BLaER1 treated with 17β-estradiol and CSF1 and Interleukin-3, amounts not matched to agents 10 nM and 100 nM (cell line): Measurements from ENCODE around the gene C2CD2L.
"Not testable (repeated sequence)": the region's sequence is repeated elsewhere in the genome, so short reads cannot be mapped to it uniquely, and the experiment has no call there.

Experiments
- H3K27ac ChIP-seq, 11 experiments: shearing (Covaris generic); formaldehyde crosslinking; 2 replicates each; pipeline ENCODE4 v1.8.1; 2022
- H3K27me3 ChIP-seq, 11 experiments: shearing (Covaris generic); formaldehyde crosslinking; 2 replicates each; pipeline ENCODE4 v1.8.1; 2022
- H3K36me3 ChIP-seq, 11 experiments: shearing (Covaris generic); formaldehyde crosslinking; 2 replicates each; pipeline ENCODE4 v1.8.1; 2022
- H3K4me1 ChIP-seq, 10 experiments: shearing (Covaris generic); formaldehyde crosslinking; 2 replicates each; pipeline ENCODE4 v1.8.1; 2022
- H3K4me2 ChIP-seq, 11 experiments: shearing (Covaris generic); formaldehyde crosslinking; 2 replicates each; pipeline ENCODE4 v1.8.1; 2022
- H3K4me3 ChIP-seq, 10 experiments: shearing (Covaris generic); formaldehyde crosslinking; 2 replicates each; pipeline ENCODE4 v1.8.1; 2022
- H3K9ac ChIP-seq, 11 experiments: shearing (Covaris generic); formaldehyde crosslinking; 2 replicates each; pipeline ENCODE4 v1.8.1; 2022
- H3K9me3 ChIP-seq, 11 experiments: shearing (Covaris generic); formaldehyde crosslinking; replicated peaks in 1 of 11; 2 replicates each; pipeline ENCODE4 v1.8.1; 2022
- H4K20me1 ChIP-seq, 11 experiments: shearing (Covaris generic); formaldehyde crosslinking; 2 replicates each; pipeline ENCODE4 v1.8.1; 2022
- Cebpa-rat ChIP-seq, 11 experiments: shearing (Covaris generic); IDR thresholded peaks; 2 replicates each; pipeline ENCODE4 v1.8.1; 2022

C2CD2L gene

DNA sequence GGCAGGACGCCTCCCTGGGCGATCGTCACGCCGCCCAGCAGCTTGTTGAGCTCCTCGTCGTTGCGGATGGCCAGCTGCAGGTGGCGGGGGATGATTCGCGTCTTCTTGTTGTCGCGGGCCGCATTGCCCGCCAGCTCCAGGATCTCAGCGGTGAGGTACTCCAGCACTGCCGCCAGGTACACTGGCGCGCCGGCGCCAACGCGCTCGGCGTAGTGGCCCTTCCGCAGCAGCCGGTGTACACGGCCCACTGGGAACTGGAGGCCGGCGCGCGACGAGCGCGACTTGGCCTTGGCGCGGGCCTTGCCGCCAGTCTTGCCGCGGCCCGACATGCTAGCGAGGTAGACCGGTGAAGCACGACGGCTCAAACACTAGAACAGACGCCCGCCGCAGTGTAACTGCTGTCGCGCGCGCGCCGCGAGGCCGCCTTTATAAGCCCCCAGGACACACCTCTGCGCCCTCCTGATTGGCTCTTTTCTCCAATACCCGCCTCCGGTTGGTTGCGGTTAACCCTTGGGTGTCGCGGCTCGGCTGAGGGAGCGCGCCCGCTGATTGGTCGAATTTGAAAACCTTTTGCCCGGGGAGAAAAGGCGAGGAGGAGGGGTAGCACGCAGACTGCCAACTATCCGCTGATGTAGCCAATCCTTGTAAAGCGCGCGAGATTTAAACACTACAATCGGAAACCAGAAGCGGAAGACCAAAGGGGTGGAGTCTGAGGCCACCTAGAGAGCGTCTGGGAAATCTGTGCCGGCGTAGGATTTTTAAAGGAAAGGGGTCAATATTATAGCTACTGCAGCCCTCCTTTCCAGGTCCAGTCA is 11.9 kb upstream of the C2CD2L start:
- Histone ChIP-seq H3K27me3 (no peaks in the 10 kb centered on the region), H3K4me2 (peak overlapping the region; percentile 89 to 99 (median 98)), H4K20me1 (peaks cover 0 to 38% (median 34%) of the 10 kb centered on the region in 11 experiments; a peak in 20 of 22 replicates), H3K36me3 (peaks cover 24 to 68% (median 58%) of the 10 kb centered on the region in 11 experiments), H3K27ac (peak overlapping the region in 10 of 11 experiments; percentile 86 to 98 (median 96); a peak in 20 of 22 replicates), H3K4me1 (peaks cover 49 to 59% (median 54%) of the 10 kb centered on the region in 10 experiments), H3K9me3 (no peaks in the 10 kb centered on the region; a peak in 3 of 22 replicates), H3K9ac (peak overlapping the region; percentile 90 to 99 (median 97)), H3K4me3 (peak overlapping the region; percentile 71 to 98 (median 96))
- no peak for TF ChIP-seq Cebpa-rat (IDR thresholded peaks at IDR 0.05)

DNA sequence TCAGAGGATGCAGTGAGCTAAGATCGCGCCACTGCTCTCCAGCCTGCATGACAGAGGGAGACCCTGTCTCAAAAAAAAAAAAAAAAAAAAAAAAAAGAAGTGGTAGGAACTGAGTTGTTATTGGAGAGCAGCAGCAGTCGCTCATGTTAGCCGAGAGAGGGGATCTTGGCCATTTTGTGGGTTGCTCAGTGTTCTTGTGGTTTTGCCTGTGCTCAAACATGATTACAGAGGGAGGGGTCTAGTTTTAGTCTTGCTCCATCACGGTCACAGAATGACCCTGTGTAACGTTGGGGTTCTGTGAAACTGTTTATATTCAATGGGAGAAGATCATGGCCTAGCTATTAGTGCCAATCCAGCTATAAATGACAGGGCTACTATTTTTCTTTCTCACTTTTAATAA is 7.4 kb upstream of the C2CD2L start:
- no peak for TF ChIP-seq Cebpa-rat (IDR thresholded peaks at IDR 0.05)
- H3K9ac ChIP-seq: peak overlapping the region in 9 of 11 experiments; percentile 35 to 95 (median 88); a peak in 13 of 22 replicates
- H3K4me1 ChIP-seq: peaks cover 48 to 58% (median 53%) of the 10 kb centered on the region in 10 experiments
- H3K27me3 ChIP-seq: no peaks in the 10 kb centered on the region
- H3K9me3 ChIP-seq: no peaks in the 10 kb centered on the region
- peak overlapping the region; percentile 93 to 100 (median 99) for H3K4me2 ChIP-seq
- H3K27ac ChIP-seq: peak overlapping the region in 1 of 11 experiments; percentile 97; a peak in 1 of 22 replicates
- peaks cover 0 to 5% (median 4%) of the 10 kb centered on the region in 11 experiments; a peak in 9 of 22 replicates for H4K20me1 ChIP-seq
- H3K36me3 ChIP-seq: peaks cover 22 to 34% (median 26%) of the 10 kb centered on the region in 11 experiments
- peak overlapping the region in 5 of 10 experiments; percentile 70 to 92 (median 86); a peak in 6 of 20 replicates for H3K4me3 ChIP-seq

DNA sequence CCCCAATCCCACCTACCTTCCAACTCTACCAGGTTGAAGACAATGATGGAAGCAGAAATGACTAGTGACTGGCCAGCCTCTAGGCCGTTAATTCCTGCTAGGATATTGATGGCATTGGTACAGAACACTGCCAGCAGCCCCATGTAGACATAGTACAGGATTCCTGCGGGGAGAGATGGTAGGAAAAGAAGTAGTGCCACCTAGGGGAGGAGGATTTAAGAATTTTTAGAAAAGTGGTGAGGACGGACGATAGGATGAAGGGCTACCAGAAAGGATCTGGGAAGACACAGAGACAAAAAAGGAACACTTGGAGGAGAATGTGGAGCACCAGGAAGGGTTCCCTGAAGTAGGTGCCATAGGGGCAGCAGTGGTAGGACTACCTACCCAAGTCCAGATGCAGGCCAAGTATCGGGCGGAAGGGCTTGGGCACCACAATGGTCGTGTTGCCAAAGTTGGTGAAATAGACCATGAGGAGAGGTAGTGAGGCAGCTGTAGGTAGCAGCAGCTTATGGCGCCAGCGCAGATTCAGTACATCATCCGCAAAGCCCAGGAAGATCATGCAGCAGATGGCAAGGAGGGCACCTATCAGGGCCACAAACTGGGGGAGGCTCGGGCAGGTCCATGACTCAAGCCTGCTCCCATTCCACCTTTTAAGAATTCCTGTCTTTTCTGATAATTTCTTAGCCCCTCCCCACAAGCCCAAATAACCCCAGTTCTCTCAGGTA is 6.7 kb upstream of the C2CD2L start:
- peak overlapping the region; percentile 80 to 95 (median 88) for H3K9ac ChIP-seq
- peak overlapping the region in 9 of 11 experiments; percentile 90 to 99 (median 98); a peak in 16 of 22 replicates for H3K27ac ChIP-seq
- H3K4me1 ChIP-seq: peaks cover 55 to 65% (median 60%) of the 10 kb centered on the region in 10 experiments
- no peaks in the 10 kb centered on the region for H3K9me3 ChIP-seq
- no peaks in the 10 kb centered on the region for H4K20me1 ChIP-seq
- peak overlapping the region; percentile 70 to 96 (median 88) for H3K4me3 ChIP-seq
- no peaks in the 10 kb centered on the region for H3K27me3 ChIP-seq
- no peak for TF ChIP-seq Cebpa-rat (IDR thresholded peaks at IDR 0.05)
- peak overlapping the region; percentile 93 to 100 (median 99) for H3K4me2 ChIP-seq
- peaks cover 22 to 34% (median 26%) of the 10 kb centered on the region in 11 experiments for H3K36me3 ChIP-seq

DNA sequence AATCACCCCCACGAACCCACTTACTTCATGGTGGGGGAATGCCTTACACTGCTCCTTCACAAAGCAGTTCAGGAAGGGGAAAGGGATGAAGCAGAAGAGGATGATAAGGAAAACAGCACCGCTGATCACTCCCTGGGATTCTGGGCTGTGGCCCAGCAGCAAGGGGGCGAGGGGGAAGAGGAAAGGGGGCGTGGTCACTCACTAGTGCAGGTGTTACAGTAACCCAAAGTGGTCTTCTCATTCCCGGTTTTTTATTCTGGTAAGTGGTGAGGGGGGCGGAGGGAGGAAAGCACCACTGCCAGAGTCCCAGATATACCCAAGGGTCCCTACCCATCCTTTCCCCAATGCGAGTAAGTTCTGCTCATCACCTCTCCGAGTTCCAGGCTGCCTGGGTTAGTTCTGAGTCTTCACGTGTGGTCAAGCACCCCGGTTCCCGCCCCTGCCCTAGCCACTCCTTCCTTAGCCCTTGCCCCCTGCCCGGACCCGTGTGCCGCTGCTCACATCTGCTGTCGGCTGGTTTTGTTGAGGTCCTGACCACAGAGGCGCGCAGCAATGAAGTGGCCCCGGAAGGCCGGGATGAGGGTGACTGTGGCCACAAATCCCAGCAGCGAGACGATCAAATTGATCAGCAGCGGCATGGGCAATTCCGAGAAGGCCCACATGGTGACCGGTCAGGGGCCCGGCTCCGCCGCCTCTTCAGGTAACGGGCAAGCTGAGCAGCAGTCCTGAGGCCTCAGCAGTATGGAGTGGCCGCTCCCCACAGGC is 6.0 kb upstream of the C2CD2L start:
- H3K27ac ChIP-seq: peak overlapping the region; percentile 88 to 99 (median 97)
- H3K4me2 ChIP-seq: peak overlapping the region; percentile 93 to 100 (median 99)
- no peaks in the 10 kb centered on the region for H3K27me3 ChIP-seq
- H3K4me3 ChIP-seq: peak overlapping the region; percentile 70 to 96 (median 88)
- no peaks in the 10 kb centered on the region for H4K20me1 ChIP-seq
- peaks cover 57 to 67% (median 61%) of the 10 kb centered on the region in 10 experiments for H3K4me1 ChIP-seq
- TF ChIP-seq Cebpa-rat (IDR thresholded peaks at IDR 0.05): no peak
- H3K36me3 ChIP-seq: peaks cover 22 to 30% (median 26%) of the 10 kb centered on the region in 11 experiments
- no peaks in the 10 kb centered on the region for H3K9me3 ChIP-seq
- H3K9ac ChIP-seq: peak overlapping the region; percentile 80 to 95 (median 88)

DNA sequence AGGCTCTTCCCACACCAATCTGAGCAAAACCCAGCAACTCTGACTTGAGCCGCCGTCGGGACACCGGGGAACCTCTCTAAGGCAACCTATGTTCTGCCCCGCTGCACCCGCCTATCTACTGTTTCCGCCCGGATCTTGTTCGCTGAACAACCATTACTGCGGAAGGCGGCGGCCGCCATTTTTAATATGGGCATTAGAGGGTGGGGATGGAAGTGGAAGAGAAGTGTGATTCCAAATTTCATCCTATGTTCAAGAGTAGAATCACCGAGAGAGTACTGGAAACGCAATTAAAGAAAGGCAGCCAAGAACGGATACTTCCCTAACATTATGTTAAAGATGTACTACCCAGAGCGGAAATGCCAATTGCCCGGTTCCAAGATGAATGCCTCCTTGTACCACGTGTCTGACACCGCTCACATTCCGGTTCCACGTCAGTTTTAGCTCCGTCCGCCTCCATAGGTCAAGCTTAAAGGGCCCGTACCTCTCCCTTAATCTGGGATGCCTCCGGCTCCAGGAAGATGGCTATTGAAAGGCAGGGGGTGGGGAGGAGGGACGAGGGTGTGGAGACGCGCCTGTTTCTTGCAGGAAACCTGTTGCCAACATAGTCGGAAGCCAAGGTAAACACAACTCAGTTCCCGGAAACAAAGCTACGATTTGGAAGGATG is 5.3 kb upstream of the C2CD2L start, which contains the start of gene DPAGT1:
TSS of gene DPAGT1 (minus strand) at position 95 of the 665 bp plus-strand sequence. CDS start 198 bp downstream, outside the sequence.
- peak within 1 kb of the TSS; percentile 88 to 99 (median 97) for H3K27ac ChIP-seq
- peak within 1 kb of the TSS; percentile 70 to 96 (median 88) for H3K4me3 ChIP-seq
- H3K36me3 ChIP-seq: peaks cover 15 to 23% (median 19%) of the 10 kb centered on the region in 11 experiments
- no peak for TF ChIP-seq Cebpa-rat (IDR thresholded peaks at IDR 0.05)
- no peaks in the 10 kb centered on the region for H3K9me3 ChIP-seq
- no peaks in the 10 kb centered on the region for H3K27me3 ChIP-seq
- H3K9ac ChIP-seq: peak within 1 kb of the TSS; percentile 80 to 95 (median 88)
- peaks cover 61 to 68% (median 63%) of the 10 kb centered on the region in 10 experiments for H3K4me1 ChIP-seq
- H4K20me1 ChIP-seq: no peaks in the 10 kb centered on the region
- peak within 1 kb of the TSS; percentile 93 to 100 (median 99) for H3K4me2 ChIP-seq

DNA sequence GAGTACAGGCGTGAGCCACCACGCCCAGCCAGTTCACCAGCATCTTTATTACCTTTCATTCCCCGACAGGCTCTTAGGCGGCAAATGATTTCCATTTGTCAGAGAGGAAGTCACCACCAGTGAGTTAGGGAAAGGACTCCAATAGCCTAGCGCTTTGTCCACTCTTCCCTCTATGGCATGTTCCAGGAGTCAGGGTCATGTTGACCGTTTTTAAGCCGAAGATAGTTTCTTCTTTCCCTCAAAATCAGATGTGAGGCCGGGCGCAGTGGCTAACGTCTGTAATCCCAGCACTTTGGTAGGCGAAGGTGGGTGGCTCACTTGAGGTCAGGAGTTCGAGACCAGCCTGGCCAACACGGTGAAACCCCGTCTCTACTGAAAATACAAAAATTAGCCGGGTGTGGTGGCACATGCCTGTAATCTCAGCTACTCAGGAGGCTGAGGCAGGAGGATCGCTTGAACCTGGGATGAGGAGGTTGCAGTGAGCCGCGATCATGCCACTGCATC is 3.9 kb upstream of the C2CD2L start:
- Histone ChIP-seq H3K9ac (peak overlapping the region; percentile 80 to 95 (median 88); a peak in 20 of 22 replicates), H3K4me1 (peaks cover 62 to 71% (median 68%) of the 10 kb centered on the region in 10 experiments), H3K27ac (peak overlapping the region in 10 of 11 experiments; percentile 8 to 99 (median 97); a peak in 18 of 22 replicates), H3K4me3 (peak overlapping the region; percentile 70 to 96 (median 88); a peak in 17 of 20 replicates), H3K4me2 (peak overlapping the region; percentile 93 to 100 (median 99)), H3K36me3 (peaks cover 2 to 10% (median 5%) of the 10 kb centered on the region in 11 experiments)
- H3K9me3 ChIP-seq, H3K27me3 ChIP-seq, H4K20me1 ChIP-seq: not testable (repeated sequence)

DNA sequence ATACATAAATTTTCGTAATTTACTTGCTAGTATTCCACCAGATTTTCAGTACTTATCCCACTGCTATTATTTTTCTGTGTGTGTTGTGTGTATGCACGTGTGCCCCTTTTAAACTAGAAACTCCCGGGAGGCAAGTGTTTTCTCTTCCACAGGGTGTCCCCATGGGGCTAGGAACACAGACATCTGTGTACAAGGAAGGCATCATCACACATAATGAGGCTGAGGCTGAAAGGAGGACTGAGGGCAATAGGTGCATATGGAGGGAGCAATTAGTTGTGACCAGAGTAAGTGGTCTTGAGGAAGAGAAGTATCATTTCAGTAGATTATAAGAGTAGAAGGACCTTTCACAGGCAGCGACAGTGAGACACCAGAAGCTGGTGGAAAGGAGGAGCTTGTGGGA is 3.4 kb upstream of the C2CD2L start:
- peaks cover 0 to 4% (median 2%) of the 10 kb centered on the region in 11 experiments; a peak in 7 of 22 replicates for H3K36me3 ChIP-seq
- peaks cover 67 to 77% (median 74%) of the 10 kb centered on the region in 10 experiments for H3K4me1 ChIP-seq
- H3K27me3 ChIP-seq: no peaks in the 10 kb centered on the region
- peak overlapping the region; percentile 93 to 100 (median 99); a peak in 19 of 22 replicates for H3K4me2 ChIP-seq
- H3K9me3 ChIP-seq: no peaks in the 10 kb centered on the region
- TF ChIP-seq Cebpa-rat (IDR thresholded peaks at IDR 0.05): no peak
- peak overlapping the region in 4 of 11 experiments; percentile 5 to 37 (median 28); a peak in 4 of 22 replicates for H3K9ac ChIP-seq
- H4K20me1 ChIP-seq: peaks cover 0 to 15% (median 0%) of the 10 kb centered on the region in 11 experiments; a peak in 5 of 22 replicates
- no peak overlapping the region for H3K4me3 ChIP-seq
- 0 out of 22 replicates have a peak overlapping the region, but pooled peaks of 2 of the 11 experiments have one; percentile 96 to 98 for H3K27ac ChIP-seq
